ENCODE data around the gene PCYT2.
"Not testable (repeated sequence)": the region's sequence is repeated elsewhere in the genome, so short reads cannot be mapped to it uniquely, and the experiment has no call there.

PCYT2 gene

DNA sequence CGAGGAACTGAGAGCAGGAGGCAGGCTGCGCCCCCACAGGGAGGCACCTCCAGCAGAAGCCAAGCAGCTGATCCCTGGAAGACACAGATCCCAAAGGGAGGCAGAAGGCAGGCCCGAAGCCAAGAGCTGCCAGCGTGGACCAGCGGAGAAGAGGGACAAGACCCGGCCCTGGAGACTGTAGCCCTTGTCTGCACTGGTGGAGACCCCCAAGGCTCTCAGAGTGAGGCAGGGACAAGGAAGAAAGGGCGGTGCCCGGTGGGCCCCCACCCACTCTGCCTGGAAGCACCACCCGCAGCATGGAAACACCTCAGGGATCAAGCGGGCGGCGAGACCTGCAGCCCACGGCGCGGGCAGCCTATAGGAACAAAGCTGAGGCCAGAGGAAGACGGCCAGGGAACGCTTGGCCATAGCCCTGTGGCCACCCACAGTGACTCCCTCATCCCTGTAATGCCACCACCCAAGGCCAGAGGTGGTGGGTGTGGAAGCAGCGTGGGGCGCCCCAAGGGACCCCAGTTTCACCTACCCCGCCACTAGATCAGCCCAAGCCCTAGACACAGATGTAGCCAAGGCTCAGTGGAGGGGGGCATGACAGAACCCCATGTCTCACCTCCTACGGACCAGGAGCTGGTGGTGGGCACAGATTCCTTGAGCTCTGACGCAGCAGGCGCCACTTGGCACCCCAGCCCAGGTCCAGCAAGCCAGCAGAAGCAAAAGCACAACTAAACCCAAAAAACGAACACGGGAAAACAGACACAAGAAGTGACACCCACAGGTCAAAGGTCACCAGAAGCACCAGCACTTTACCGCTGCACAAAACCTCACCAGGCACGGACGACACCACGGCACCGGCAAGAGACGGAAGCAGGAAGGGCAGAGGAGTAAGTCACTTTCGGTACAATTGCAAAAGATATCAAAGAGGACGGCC is 9.7 kb upstream of the PCYT2 start:
- no peak for DNase-seq (ENCODE audit: low spot score in 2 of 2)
- Mint-ChIP-seq H3K9me3 (no peaks in the 10 kb centered on the region), H3K27me3 (no peaks in the 10 kb centered on the region), H3K4me1 (peaks cover 20% of the 10 kb centered on the region), H3K4me3 (no peak overlapping the region), H3K27ac (ENCODE audit: low read depth) (peak overlapping the region; percentile 29), H3K36me3 (ENCODE audit: insufficient read depth) (peaks cover 22% of the 10 kb centered on the region)
- no peak for ATAC-seq (replicated peaks; ENCODE audit: extremely low read depth, poor library complexity, severe bottlenecking)

- Mint-ChIP-seq H3K36me3 (ENCODE audit: insufficient read depth) (peaks cover 23% of the 10 kb centered on the region), H3K4me1 (peaks cover 19% of the 10 kb centered on the region)
- no peak for ATAC-seq (replicated peaks; ENCODE audit: extremely low read depth, poor library complexity, severe bottlenecking)
Measured at GRCh38 chr17:81918832-81919545, 7.8 kb upstream of the PCYT2 start.

DNA sequence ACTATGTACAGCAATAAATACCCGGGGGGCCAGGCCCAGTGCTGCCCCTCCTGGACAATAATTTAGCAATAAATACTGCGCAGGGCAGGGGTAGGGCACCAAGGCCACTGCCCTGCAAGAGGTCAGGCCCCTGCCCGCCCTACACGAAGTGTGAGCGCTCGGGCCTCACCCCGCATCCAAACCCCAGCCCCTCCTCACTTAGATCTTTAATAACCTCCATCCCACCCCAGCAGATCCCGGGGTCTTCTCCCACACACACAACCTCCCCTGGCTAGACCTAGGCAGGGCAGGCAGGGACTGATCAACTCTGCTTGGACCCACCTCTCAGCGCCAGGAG is 7.1 kb upstream of the PCYT2 start:
- DNase-seq (ENCODE audit: low spot score in 2 of 2); H3K9me3 Mint-ChIP-seq; H3K27me3 Mint-ChIP-seq: not testable (repeated sequence)
- peak overlapping the region; percentile 74 for H3K27ac Mint-ChIP-seq (ENCODE audit: low read depth)
- H3K4me1 Mint-ChIP-seq = peaks cover 19% of the 10 kb centered on the region
- ATAC-seq (replicated peaks; ENCODE audit: extremely low read depth, poor library complexity, severe bottlenecking) = peak; percentile 22
- H3K36me3 Mint-ChIP-seq (ENCODE audit: insufficient read depth) = peaks cover 25% of the 10 kb centered on the region
- peak overlapping the region; percentile 88 for H3K4me3 Mint-ChIP-seq

More at GRCh38 chr17:81918832-81919545, 7.8 kb upstream of the PCYT2 start:
- no peaks in the 10 kb centered on the region for H3K9me3 Mint-ChIP-seq
- peak overlapping the region; percentile 88 for H3K4me3 Mint-ChIP-seq
- no peaks in the 10 kb centered on the region for H3K27me3 Mint-ChIP-seq
- peak overlapping the region; percentile 74 for H3K27ac Mint-ChIP-seq (ENCODE audit: low read depth)
- DNase-seq (ENCODE audit: low spot score in 2 of 2) = no peak

DNA sequence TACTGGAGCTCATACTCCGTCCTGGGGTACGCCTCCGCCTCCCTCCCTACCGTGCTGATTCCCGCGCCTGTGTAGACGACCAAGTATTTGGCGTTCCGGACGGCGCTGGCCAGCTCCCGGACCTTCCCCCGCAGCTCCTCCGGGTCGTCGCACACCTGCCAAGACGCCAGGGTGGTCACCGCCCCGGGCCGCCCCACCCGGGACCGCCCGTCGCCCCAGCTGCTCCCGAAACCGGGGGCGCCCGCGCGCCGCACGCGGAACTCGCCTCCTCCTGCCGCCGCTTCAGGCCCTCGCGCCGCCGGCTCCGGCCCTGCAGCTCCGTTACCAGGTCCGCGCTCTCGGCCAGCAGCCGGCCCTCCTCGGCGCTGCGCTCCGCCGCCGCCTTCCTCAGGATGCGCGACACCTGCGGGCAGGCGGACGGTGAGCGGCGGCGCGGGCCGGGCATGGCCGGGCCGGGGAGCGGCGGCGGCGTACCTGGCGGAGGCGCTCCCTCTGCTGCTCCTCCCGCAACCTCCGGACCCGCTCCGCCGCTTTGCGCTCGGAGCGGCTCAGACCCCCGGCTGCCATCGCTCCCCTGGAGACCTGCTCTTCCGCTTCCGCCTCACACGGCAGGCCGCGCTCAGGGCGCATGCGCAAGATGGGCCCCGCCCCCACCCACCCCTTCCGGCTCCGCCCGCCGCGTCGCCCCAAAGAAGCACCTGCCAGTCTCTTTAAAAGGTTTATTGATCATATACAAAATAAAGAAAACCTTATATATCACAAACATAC is 6.5 kb upstream of the PCYT2 start, which contains the start of gene SIRT7:
Gene SIRT7, minus strand, starts transcription at position 612 of the 768 bp plus-strand sequence. Its CDS starts 45 bp downstream, at position 567.
- H3K4me1 Mint-ChIP-seq = peaks cover 19% of the 10 kb centered on the region
- no peaks in the 10 kb centered on the region for H3K27me3 Mint-ChIP-seq
- peaks cover 25% of the 10 kb centered on the region for H3K36me3 Mint-ChIP-seq (ENCODE audit: insufficient read depth)
- peak within 1 kb of the TSS; percentile 88 for H3K4me3 Mint-ChIP-seq
- peak; percentile 81 for ATAC-seq (replicated peaks; ENCODE audit: extremely low read depth, poor library complexity, severe bottlenecking)
- DNase-seq (ENCODE audit: low spot score in 2 of 2) = peak; percentile 60 to 66
- H3K9me3 Mint-ChIP-seq = no peaks in the 10 kb centered on the region
- H3K27ac Mint-ChIP-seq (ENCODE audit: low read depth) = peak within 1 kb of the TSS; percentile 74

- DNase-seq (ENCODE audit: low spot score in 2 of 2) = no peak
- ATAC-seq (replicated peaks; ENCODE audit: extremely low read depth, poor library complexity, severe bottlenecking) = no peak
- Mint-ChIP-seq H3K36me3 (ENCODE audit: insufficient read depth) (peaks cover 32% of the 10 kb centered on the region), H3K4me3 (peak overlapping the region; percentile 88), H3K4me1 (peaks cover 28% of the 10 kb centered on the region), H3K9me3 (no peaks in the 10 kb centered on the region), H3K27me3 (no peaks in the 10 kb centered on the region), H3K27ac (ENCODE audit: low read depth) (no peak overlapping the region)
Measured at GRCh38 chr17:81916234-81917001, 5.2 kb upstream of the PCYT2 start.

DNA sequence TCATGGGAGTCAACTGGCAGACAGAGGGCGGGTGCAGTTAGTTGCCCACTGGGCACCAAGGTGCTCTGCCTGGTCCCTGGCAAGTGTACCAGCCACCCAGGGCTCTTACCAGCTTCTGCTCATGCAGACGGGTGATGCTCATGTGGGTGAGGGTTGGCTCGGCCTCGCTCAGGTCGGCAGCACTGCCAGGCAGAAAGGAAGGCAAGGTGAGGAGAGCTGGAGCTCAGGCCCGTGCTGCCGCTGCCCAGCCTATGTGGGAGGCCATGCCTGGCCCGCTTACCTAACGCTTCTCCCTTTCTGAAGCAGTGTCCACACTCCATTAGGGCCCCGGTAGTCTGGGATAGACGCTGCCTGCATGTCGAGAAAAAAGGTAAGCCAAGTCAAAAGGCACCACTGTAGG is 4.1 kb upstream of the PCYT2 start:
- Mint-ChIP-seq H3K27ac (ENCODE audit: low read depth) (no peak overlapping the region), H3K27me3 (no peaks in the 10 kb centered on the region), H3K36me3 (ENCODE audit: insufficient read depth) (peaks cover 34% of the 10 kb centered on the region), H3K4me1 (peaks cover 28% of the 10 kb centered on the region), H3K9me3 (no peaks in the 10 kb centered on the region), H3K4me3 (no peak overlapping the region)
- DNase-seq (ENCODE audit: low spot score in 2 of 2) (no peak), ATAC-seq (replicated peaks; ENCODE audit: extremely low read depth, poor library complexity, severe bottlenecking) (no peak)

DNA sequence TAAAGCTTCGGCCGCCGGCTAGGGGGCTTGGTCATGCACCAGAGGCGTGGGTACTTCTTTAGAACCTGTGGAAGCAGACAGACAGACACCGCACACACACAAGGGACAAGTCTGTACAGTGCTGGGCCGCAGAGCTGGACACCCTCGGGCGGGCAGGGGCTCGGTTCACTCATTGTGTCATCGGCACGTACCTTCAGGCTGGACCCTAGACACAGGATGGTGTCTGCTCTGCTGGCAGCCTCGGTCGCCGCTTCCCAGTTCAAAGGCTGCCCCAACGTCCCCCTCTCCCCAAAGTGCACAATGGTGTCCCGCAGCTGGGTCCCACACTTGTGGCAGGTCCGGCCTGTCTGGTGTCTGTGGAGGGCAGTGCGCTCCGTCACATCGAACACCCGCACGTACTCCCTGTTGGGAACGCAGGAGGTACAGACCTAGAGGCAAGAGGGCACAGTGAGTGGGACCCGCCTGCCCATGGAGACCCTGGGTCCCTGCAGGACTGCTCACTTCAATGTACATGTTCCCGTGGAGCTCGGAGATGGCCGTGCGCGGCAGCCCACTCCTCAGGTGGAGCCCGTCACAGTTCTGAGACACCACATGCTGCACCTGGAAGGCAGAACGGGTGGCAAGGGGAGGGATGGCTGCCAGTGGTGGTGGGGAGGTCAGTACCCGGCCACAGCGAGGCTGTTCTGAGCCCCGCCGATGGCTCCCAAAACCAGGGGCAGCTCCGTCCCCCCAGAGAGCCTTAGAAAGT is 3.1 kb upstream of the PCYT2 start:
- peaks cover 34% of the 10 kb centered on the region for H3K36me3 Mint-ChIP-seq (ENCODE audit: insufficient read depth)
- ATAC-seq (replicated peaks; ENCODE audit: extremely low read depth, poor library complexity, severe bottlenecking) (no peak), DNase-seq (ENCODE audit: low spot score in 2 of 2) (no peak)
- no peaks in the 10 kb centered on the region for H3K27me3 Mint-ChIP-seq
- H3K9me3 Mint-ChIP-seq = no peaks in the 10 kb centered on the region
- peaks cover 28% of the 10 kb centered on the region for H3K4me1 Mint-ChIP-seq
- no peak overlapping the region for H3K4me3 Mint-ChIP-seq
- no peak overlapping the region for H3K27ac Mint-ChIP-seq (ENCODE audit: low read depth)

DNA sequence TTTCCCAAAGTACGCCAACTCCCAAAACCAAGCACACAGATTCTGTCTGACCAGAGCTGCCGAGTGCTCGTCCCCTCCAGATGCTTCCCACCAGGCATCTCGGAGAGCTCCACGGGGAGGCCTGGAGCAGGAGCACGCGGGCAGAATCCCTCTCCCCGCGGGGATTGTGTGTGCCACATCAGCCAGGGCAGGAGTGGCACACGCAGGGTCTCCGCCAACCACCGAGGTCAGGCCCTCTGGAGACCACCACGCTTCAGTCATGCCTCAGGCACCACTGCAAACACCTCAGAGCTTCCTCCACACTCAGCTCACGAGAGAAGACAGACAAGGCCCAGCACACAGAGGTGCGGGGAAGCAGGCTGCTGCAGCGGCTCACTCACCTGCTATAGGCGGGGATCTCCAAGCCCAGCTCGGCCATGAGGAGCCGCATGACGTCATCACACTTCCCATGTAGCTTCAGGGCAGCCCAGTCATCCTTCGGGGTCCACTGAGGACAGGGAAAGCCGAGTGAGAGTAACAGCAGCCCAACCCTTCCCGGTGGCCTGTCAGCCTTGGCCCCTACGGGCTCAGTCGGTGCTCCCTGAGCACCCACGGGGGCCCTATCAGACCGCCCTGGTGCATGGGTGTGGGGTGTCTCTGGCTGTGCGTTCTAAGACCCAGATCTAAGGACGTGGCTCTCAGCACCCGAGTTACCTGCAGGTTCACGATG is 2.3 kb upstream of the PCYT2 start:
- H3K4me3 Mint-ChIP-seq = peak overlapping the region; percentile 8
- H3K27me3 Mint-ChIP-seq = no peaks in the 10 kb centered on the region
- H3K9me3 Mint-ChIP-seq = no peaks in the 10 kb centered on the region
- peaks cover 26% of the 10 kb centered on the region for H3K4me1 Mint-ChIP-seq
- peaks cover 32% of the 10 kb centered on the region for H3K36me3 Mint-ChIP-seq (ENCODE audit: insufficient read depth)
- DNase-seq (ENCODE audit: low spot score in 2 of 2) = no peak
- H3K27ac Mint-ChIP-seq (ENCODE audit: low read depth) = no peak overlapping the region
- no peak for ATAC-seq (replicated peaks; ENCODE audit: extremely low read depth, poor library complexity, severe bottlenecking)

DNA sequence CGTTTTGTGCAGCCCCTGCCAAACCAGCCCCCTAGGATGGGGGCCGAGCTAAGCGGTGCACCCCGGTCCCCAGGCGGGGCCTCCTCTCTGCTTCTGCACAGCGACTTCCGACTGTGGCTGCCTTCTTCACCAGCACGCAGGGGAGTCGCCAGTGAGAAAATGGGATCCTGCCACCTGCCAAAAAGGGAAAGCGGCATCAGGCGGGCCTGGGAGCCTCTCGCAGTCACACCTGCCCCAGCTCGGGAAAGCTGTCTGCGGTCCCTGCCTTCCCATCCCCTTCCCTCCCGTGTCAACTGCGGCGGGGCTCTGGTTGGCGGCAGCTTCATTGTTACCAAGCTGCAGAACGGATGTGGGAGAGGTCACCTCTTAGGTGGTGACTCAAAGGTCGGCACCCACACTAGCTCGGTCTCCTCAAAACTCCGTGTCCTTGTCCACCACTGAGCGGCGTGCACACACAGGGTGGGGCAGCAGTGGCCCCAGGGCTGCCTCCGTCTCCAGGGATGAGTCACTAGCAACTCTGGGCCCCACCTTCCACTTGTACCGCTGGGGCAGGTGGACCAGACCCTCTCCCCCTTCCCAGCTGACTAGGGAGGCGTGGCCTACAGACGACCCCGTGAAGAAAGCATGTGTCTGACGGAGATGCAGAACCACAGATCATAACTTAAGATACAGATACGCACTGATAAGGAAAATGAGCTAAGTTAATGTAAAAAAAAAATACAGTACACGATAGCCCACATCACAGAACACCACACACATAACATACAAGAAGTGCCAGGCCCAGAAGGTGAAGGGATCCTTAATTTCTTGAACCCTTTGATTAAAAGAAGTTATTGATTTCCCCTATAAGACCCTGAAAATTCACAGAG is 1.5 kb upstream of the PCYT2 start:
- no peak overlapping the region for H3K27ac Mint-ChIP-seq (ENCODE audit: low read depth)
- H3K4me3 Mint-ChIP-seq = peak overlapping the region; percentile 67
- peaks cover 33% of the 10 kb centered on the region for H3K36me3 Mint-ChIP-seq (ENCODE audit: insufficient read depth)
- H3K9me3 Mint-ChIP-seq = no peaks in the 10 kb centered on the region
- H3K27me3 Mint-ChIP-seq = no peaks in the 10 kb centered on the region
- DNase-seq (ENCODE audit: low spot score in 2 of 2) (no peak), ATAC-seq (replicated peaks; ENCODE audit: extremely low read depth, poor library complexity, severe bottlenecking) (no peak)
- peaks cover 18% of the 10 kb centered on the region for H3K4me1 Mint-ChIP-seq

DNA sequence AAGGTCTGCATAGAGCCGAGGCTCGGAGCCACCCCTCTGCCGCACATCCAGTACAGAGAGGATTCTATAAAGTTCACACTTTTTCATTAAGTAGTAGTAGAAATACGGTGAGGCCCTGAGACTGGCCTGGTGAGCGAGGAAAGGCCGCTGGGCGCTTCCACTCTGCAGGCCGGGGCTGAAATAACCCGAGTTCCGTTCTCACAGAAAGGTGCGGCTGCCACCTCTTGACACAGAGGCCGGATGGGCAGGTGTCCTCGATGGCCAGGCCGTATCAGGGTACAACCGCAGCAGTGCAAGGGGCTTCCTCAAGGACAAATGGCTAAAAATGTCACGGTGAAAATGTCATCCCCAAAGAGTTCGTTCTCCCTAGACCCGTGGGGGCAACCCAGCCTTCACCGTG is 770 bp upstream of the PCYT2 start:
- ATAC-seq (replicated peaks; ENCODE audit: extremely low read depth, poor library complexity, severe bottlenecking) = no peak
- H3K9me3 Mint-ChIP-seq = no peaks in the 10 kb centered on the region
- peaks cover 13% of the 10 kb centered on the region for H3K4me1 Mint-ChIP-seq
- no peak for DNase-seq (ENCODE audit: low spot score in 2 of 2)
- peaks cover 33% of the 10 kb centered on the region for H3K36me3 Mint-ChIP-seq (ENCODE audit: insufficient read depth)
- no peaks in the 10 kb centered on the region for H3K27me3 Mint-ChIP-seq
- H3K27ac Mint-ChIP-seq (ENCODE audit: low read depth) = no peak overlapping the region
- H3K4me3 Mint-ChIP-seq = peak overlapping the region; percentile 67

Measured in central memory CD8-positive, alpha-beta T cell (primary cell).